Esophagus squamous epithelium (tissue), 5 donors: ENCODE measurements around the gene RDM1. TPM values are rescaled to one million over a fixed set of nuclear protein-coding genes. Genes with fewer than 3 reads are reported as not detected.

ENCODE experiments used
- DNase-seq: peaks from one replicate; lab custom pipeline; 2025; lab: John Stamatoyannopoulos, UW
- H3K27ac ChIP-seq, 4 donors: fragments of 200-600 bp; sonication (generic); one replicate each; pipeline ENCODE4 v1.5.1; 2016 to 2019; ENCODE audit warnings: mild to moderate bottlenecking in 1 of 4
- H3K27me3 ChIP-seq, 4 donors: fragments of 200-600 bp; sonication (generic); 1 replicate in 3 of 4; 2 replicates in 1 of 4; pipeline versions ENCODE4 v1.5.1 to v1.6.0; 2017 to 2021; ENCODE audit warnings: antibody characterized with exemption in 1 of 4
- H3K36me3 ChIP-seq, 3 donors: fragments of 200-600 bp; sonication (generic); one replicate each; pipeline ENCODE4 v1.5.1; 2016 to 2019
- H3K4me1 ChIP-seq, 3 donors: fragments of 200-600 bp; sonication (generic); one replicate each; pipeline ENCODE4 v1.5.1; 2017 to 2019
- H3K4me3 ChIP-seq, 4 donors: fragments of 200-600 bp; sonication (generic); 1 replicate in 3 of 4; 2 replicates in 1 of 4; pipeline ENCODE4 v1.5.1; 2016 to 2019; ENCODE audit warnings: mild to moderate bottlenecking in 2 of 4, moderate library complexity in 1 of 4
- H3K9me3 ChIP-seq, 3 donors: fragments of 200-600 bp; sonication (generic); one replicate each; pipeline ENCODE4 v1.5.1; 2016 to 2019
- POLR2A ChIP-seq, 4 donors: fragments of 450-650 bp; IDR thresholded peaks; one replicate each; pipeline ENCODE4 v1.6.1; 2017; ENCODE audit warnings: antibody characterized with exemption in 4 of 4, mild to moderate bottlenecking in 4 of 4, moderate library complexity in 3 of 4
- WGBS, 2 donors: methylation state at CpG; one replicate each; pipeline ENCODE4 v1.1.5; 2018; 5-methylcytosine and 5-hydroxymethylcytosine counted together
- intact Hi-C: fragments of 100-400 bp; cut with DNase I; formaldehyde crosslinking; loops from one replicate; pipeline ENCODE4 v1.15.0; 2022
- total RNA-seq, 4 donors: library from RNA; depleted of rRNA; stranded (reverse); fragments of >200 nt; gene quantifications; one replicate each; pipeline ENCODE4 v1.1.0, GENCODE V29; 2016
- TF ChIP-seq, protein P1 (sequence below), 6 experiments: fragments of 450-650 bp in 4 of 6; fragments of 200-600 bp in 2 of 6; sonication (generic) in 2 of 6; IDR thresholded peaks; one replicate each; pipeline ENCODE4 v1.5.1; 2016 to 2019; ENCODE audit warnings: antibody characterized with exemption in 6 of 6, mild to moderate bottlenecking in 4 of 6, moderate library complexity in 4 of 6
- donor health status: DM: yes; HTN: yes; CAD: no.

RDM1 gene
- total RNA-seq, 4 donors from 2014 or later = 0.38 to 4.0 (median 0.45) TPM

DNA sequence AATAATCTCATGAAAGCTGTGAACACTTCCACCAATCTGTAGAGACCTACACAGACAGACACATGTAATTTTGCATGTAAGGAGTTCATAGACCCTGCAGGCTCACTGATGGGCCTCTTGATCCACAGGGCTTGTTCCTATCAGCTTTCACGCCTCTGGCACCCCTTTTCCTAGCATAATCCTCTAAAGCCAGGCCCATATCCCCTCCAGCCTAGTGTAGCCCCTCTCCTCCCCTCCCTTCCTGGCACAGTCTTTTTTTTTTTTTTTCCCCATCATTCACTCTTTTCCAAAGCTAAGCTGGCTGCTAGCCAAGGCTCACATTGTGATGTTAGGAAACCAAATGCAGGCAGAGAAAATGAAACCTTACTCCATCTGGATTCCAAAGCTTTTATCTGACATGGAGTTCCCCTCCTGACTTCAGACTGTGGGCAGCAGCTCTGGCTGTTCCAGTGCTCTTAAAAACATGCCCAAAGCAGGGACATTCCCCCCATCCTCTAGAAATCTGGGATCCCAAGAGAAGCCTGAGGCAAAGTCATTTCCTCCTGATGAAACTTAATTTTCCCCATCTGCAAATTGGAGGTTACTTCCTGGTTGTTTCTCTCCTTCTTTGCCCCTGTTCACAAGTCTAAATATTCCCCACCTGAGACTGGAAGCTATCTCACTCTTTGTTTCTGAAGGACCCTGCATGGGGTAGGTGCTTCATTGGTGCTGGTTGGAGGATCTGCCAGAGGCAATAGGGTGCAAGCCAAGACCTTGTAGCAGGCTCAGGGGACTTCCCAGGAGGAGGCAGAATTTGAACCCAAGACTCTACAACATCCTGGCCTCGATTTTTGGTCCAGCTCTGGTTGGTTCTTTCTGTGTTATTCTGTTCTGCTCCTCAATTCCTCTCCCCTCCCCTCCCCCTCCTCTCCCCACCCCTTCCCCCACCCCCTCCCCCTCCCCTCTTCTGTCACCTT, 40.5 kb downstream of the RDM1 start:
- 39 to 68% methylated on average over 2 of the region's 2 CpGs for WGBS, 2 donors
- intact Hi-C loops = no loop called here

DNA sequence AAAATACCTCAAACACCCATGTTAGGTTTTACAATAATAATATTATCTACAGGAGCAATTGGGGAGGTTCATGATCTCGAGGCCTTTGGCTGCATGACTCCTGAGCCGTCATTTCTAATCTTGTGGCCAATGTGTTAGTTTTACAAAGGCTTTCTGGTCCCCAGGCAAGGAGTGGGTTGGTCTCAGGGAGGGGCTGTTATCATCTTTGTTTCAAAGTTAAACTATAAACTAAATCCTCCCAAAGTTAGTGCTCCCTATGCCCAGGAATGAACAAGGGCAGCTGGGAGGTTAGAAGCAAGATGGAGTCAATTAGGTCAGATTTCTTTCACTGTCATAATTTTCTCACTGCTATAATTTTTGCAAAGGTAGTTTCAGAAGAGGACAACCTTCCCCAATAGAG, 41.3 kb downstream of the RDM1 start:
- Histone ChIP-seq H3K36me3 (no peaks in the 10 kb centered on the region), H3K27me3 (no peaks in the 10 kb centered on the region), H3K9me3 (no peaks in the 10 kb centered on the region), H3K27ac (no peak overlapping the region), H3K4me1 (peaks cover 0 to 8% (median 0%) of the 10 kb centered on the region in 3 donors), H3K4me3 (no peak overlapping the region)
- DNase-seq = no peak
- intact Hi-C loops = no loop called here
- TF ChIP-seq, protein P1, sequence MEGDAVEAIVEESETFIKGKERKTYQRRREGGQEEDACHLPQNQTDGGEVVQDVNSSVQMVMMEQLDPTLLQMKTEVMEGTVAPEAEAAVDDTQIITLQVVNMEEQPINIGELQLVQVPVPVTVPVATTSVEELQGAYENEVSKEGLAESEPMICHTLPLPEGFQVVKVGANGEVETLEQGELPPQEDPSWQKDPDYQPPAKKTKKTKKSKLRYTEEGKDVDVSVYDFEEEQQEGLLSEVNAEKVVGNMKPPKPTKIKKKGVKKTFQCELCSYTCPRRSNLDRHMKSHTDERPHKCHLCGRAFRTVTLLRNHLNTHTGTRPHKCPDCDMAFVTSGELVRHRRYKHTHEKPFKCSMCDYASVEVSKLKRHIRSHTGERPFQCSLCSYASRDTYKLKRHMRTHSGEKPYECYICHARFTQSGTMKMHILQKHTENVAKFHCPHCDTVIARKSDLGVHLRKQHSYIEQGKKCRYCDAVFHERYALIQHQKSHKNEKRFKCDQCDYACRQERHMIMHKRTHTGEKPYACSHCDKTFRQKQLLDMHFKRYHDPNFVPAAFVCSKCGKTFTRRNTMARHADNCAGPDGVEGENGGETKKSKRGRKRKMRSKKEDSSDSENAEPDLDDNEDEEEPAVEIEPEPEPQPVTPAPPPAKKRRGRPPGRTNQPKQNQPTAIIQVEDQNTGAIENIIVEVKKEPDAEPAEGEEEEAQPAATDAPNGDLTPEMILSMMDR (IDR thresholded peaks at IDR 0.05) = no peak
- TF ChIP-seq POLR2A (IDR thresholded peaks at IDR 0.05) = no peak
- WGBS, 2 donors = 89 to 93% methylated on average over 2 of the region's 2 CpGs

More for the DNA sequence above, 40.5 kb downstream of the RDM1 start:
- no peak for TF ChIP-seq POLR2A (IDR thresholded peaks at IDR 0.05)
- TF ChIP-seq, protein P1 (IDR thresholded peaks at IDR 0.05) = no peak
- Histone ChIP-seq H3K27me3 (no peaks in the 10 kb centered on the region), H3K27ac (peak overlapping the region in 1 of 4 donors; percentile 55), H3K4me1 (peaks cover 0 to 8% (median 0%) of the 10 kb centered on the region in 3 donors), H3K36me3 (no peaks in the 10 kb centered on the region), H3K9me3 (no peaks in the 10 kb centered on the region), H3K4me3 (no peak overlapping the region)
- no peak for DNase-seq

DNA sequence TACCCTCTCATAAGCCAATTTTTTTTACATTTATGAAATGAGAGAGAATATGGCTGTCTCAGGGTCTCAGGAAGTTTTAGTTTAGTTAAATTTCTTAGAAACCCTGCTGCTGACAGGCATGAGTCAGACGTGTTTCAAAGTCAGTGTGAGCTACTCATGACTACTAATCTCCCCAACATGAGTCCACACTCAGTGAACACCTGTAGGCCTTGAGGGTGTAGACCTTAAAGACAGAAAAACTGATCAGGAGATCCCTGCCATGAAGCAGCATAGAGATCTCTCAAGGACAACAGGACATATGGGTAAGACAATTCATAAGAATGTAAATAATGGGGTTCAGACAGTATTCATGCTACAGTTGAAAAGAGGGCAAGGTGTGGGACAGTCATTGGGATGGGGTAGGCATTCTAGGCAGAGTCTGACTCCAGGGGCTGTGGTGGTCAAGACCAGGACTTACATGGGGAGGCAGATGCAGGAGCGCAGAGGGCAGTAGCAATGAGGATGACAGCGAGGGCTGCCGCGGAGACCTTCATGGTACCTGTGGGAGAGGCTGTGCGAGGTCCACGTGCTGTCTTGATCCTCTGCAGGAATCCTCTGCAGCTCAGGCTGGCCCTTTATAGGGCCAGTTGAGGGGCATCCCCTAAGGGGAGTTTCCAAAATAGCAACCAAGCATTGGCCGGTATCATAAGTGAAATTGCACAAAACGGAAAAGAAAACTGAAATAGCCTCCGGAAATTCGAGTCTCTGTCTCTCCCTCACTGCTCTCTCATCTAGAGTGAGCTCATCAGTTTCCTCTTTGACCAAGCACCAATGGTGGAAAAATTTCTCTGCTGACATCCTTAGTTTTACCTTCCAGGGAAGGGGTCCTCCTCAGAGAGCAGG, 50.6 kb downstream of the RDM1 start, which contains the start of gene CCL5:
CCL5 (minus strand) TSS at position 588 of the 882 bp plus-strand sequence.
- TF ChIP-seq POLR2A (IDR thresholded peaks at IDR 0.05) = no peak
- TF ChIP-seq, protein P1 (IDR thresholded peaks at IDR 0.05) = no peak
- Histone ChIP-seq H3K36me3 (no peaks in the 10 kb centered on the region), H3K27ac (peak within 1 kb of the TSS in 2 of 4 donors; percentile 9 to 42), H3K27me3 (no peaks in the 10 kb centered on the region), H3K4me3 (peak within 1 kb of the TSS in 1 of 4 donors; percentile 29), H3K9me3 (no peaks in the 10 kb centered on the region), H3K4me1 (no peaks in the 10 kb centered on the region)
- no peak for DNase-seq
- intact Hi-C loops = no loop called here
- 47 to 56% methylated on average over 11 of the region's 11 CpGs for WGBS, 2 donors

DNA sequence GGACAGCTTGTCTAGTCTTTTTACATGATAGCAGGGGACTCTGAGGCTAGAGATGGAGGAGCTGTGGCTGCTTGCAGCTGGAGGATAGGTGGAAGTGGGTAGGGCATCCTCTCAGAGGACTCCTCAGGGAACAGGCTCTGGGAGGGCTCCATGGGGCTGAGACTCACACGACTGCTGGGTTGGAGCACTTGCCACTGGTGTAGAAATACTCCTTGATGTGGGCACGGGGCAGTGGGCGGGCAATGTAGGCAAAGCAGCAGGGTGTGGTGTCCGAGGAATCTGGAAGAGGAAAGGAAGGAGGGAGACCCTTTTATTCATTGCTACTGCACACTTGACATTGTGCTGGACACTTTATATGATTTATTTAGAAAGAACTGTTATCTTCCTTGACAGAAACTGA, 52.2 kb downstream of the RDM1 start:
- Histone ChIP-seq H3K27ac (no peak overlapping the region), H3K4me1 (no peaks in the 10 kb centered on the region), H3K4me3 (peak overlapping the region in 1 of 4 donors; percentile 18), H3K36me3 (no peaks in the 10 kb centered on the region), H3K9me3 (no peaks in the 10 kb centered on the region), H3K27me3 (no peaks in the 10 kb centered on the region)
- intact Hi-C loops = no loop called here
- no peak for DNase-seq
- 40 to 76% methylated on average over 2 to 4 of the region's 4 CpGs for whole genome bisulfite sequencing, 2 donors
- TF ChIP-seq, protein P1 (IDR thresholded peaks at IDR 0.05) = no peak
- TF ChIP-seq POLR2A (IDR thresholded peaks at IDR 0.05) = no peak
